Upper lobe of right lung (tissue), 1 donor: Measurements from ENCODE around the gene YKT6. TPM values are rescaled to one million over a fixed set of nuclear protein-coding genes. Genes with fewer than 3 reads are reported as not detected.

Source experiments
- ATAC-seq: fragments of 200-7000 bp; cut with Tn5 transposase; one replicate; pipeline ENCODE4 v1.9.1; 2020; ENCODE audit warnings: mild to moderate bottlenecking, moderate library complexity
- DNase-seq: peaks from one replicate; pipeline ENCODE4 v3.0.0-alpha.2; 2020
- H3K27ac ChIP-seq: fragments of 200-600 bp; one replicate; pipeline ENCODE4 v1.8.0; 2022
- H3K27me3 ChIP-seq: fragments of 200-600 bp; one replicate; pipeline ENCODE4 v1.8.0; 2022; ENCODE audit warnings: mild to moderate bottlenecking
- H3K36me3 ChIP-seq: fragments of 200-600 bp; one replicate; pipeline ENCODE4 v1.8.0; 2022
- H3K4me1 ChIP-seq: fragments of 200-600 bp; one replicate; pipeline ENCODE4 v1.8.0; 2022
- H3K4me3 ChIP-seq: fragments of 200-600 bp; one replicate; pipeline ENCODE4 v1.8.0; 2022; ENCODE audit warnings: mild to moderate bottlenecking
- H3K9me3 ChIP-seq: fragments of 200-600 bp; one replicate; pipeline ENCODE4 v1.8.0; 2022
- CTCF ChIP-seq: fragments of 200-600 bp; IDR thresholded peaks from one replicate; pipeline ENCODE4 v1.8.0; 2022; ENCODE audit warnings: antibody characterized with exemption
- intact Hi-C: fragments of 100-400 bp; cut with DNase I; formaldehyde crosslinking; loops from one replicate; pipeline ENCODE4 v1.11.0; 2022
- total RNA-seq: library from RNA; stranded (reverse); fragmentation: NEBNext Ultra II Directional; extraction: Animal tissue kit (Norgen Biotek cat#: 25700); gene quantifications from one replicate; pipeline ENCODE4 v1.2.1, GENCODE V29; 2021
- donor health status: DM: no; HTN: yes; CAD: no; lungs with severe emphysema.

The YKT6 gene
- total RNA-seq, 1 donor from 2014 or later = 54.7 TPM

GRCh38 chr7:44175730-44176129 lies 25.0 kb upstream of the YKT6 start:
- intact Hi-C loops = no loop called here
- Histone ChIP-seq H3K27me3 (no peaks in the 10 kb centered on the region), H3K27ac (no peak overlapping the region), H3K36me3 (no peaks in the 10 kb centered on the region), H3K9me3 (no peaks in the 10 kb centered on the region), H3K4me1 (no peaks in the 10 kb centered on the region), H3K4me3 (no peak overlapping the region)
- DNase-seq = no peak
- TF ChIP-seq CTCF = no peak
- no peak for ATAC-seq

- no peak overlapping the region for H3K27ac ChIP-seq
- H3K9me3 ChIP-seq = no peaks in the 10 kb centered on the region
- ATAC-seq (no peak), DNase-seq (peak; percentile 43)
- no peak for TF ChIP-seq CTCF
- no peaks in the 10 kb centered on the region for H3K36me3 ChIP-seq
- intact Hi-C loops = no loop called here
- no peaks in the 10 kb centered on the region for H3K27me3 ChIP-seq
- H3K4me3 ChIP-seq = no peak overlapping the region
- no peaks in the 10 kb centered on the region for H3K4me1 ChIP-seq
Observed at GRCh38 chr7:44176486-44176885, 24.3 kb upstream of the YKT6 start.

GRCh38 chr7:44177570-44178131 lies 23.1 kb upstream of the YKT6 start:
- Histone ChIP-seq H3K9me3 (no peaks in the 10 kb centered on the region), H3K27ac (no peak overlapping the region), H3K36me3 (no peaks in the 10 kb centered on the region), H3K27me3 (no peaks in the 10 kb centered on the region), H3K4me3 (no peak overlapping the region), H3K4me1 (no peaks in the 10 kb centered on the region)
- intact Hi-C loops = no loop called here
- DNase-seq (peak; percentile 51), ATAC-seq (no peak)
- no peak for TF ChIP-seq CTCF

GRCh38 chr7:44180631-44181030 lies 20.1 kb upstream of the YKT6 start:
- DNase-seq = peak; percentile 3
- no peaks in the 10 kb centered on the region for H3K4me1 ChIP-seq
- no peak for TF ChIP-seq CTCF
- H3K9me3 ChIP-seq = no peaks in the 10 kb centered on the region
- no peaks in the 10 kb centered on the region for H3K27me3 ChIP-seq
- H3K27ac ChIP-seq = no peak overlapping the region
- no peaks in the 10 kb centered on the region for H3K36me3 ChIP-seq
- intact Hi-C loops = no loop called here
- H3K4me3 ChIP-seq = no peak overlapping the region
- ATAC-seq = no peak

- no peaks in the 10 kb centered on the region for H3K4me1 ChIP-seq
- no peaks in the 10 kb centered on the region for H3K27me3 ChIP-seq
- H3K36me3 ChIP-seq = no peaks in the 10 kb centered on the region
- TF ChIP-seq CTCF = no peak
- no peak overlapping the region for H3K4me3 ChIP-seq
- DNase-seq (no peak), ATAC-seq (no peak)
- H3K9me3 ChIP-seq = no peaks in the 10 kb centered on the region
- intact Hi-C loops = no loop called here
- H3K27ac ChIP-seq = no peak overlapping the region
Observed at GRCh38 chr7:44182827-44183226, 18.0 kb upstream of the YKT6 start.

- no peak for TF ChIP-seq CTCF
- H3K36me3 ChIP-seq = no peaks in the 10 kb centered on the region
- H3K27ac ChIP-seq = no peak overlapping the region
- DNase-seq = no peak
- no peaks in the 10 kb centered on the region for H3K27me3 ChIP-seq
- H3K4me3 ChIP-seq = no peak overlapping the region
- no peaks in the 10 kb centered on the region for H3K4me1 ChIP-seq
- no peaks in the 10 kb centered on the region for H3K9me3 ChIP-seq
- no peak for ATAC-seq
- intact Hi-C loops = no loop called here
Observed at GRCh38 chr7:44183386-44183785, 17.4 kb upstream of the YKT6 start.
